DND-41 (cell line): ENCODE data around the gene NDUFA6.

Source experiments
- CTCF ChIP-seq: IDR thresholded peaks from 2 replicates; pipeline ENCODE4 v1.5.1; 2012; ENCODE audit warnings: borderline replicate concordance, low read length, moderate library complexity, mild to moderate bottlenecking; ENCODE audit not compliant: poor library complexity, severe bottlenecking; ENCODE audit errors: extremely low read depth
- EZH2 ChIP-seq: IDR thresholded peaks from 3 replicates; pipeline ENCODE4 v1.6.1; 2012; ENCODE audit warnings: borderline replicate concordance, low read depth, mild to moderate bottlenecking, moderate library complexity, low read length, inconsistent platforms; ENCODE audit not compliant: severe bottlenecking

- no peak for TF ChIP-seq CTCF
- no peak for TF ChIP-seq EZH2
Observed at GRCh38 chr22:42076764-42077485, 13.6 kb downstream of the NDUFA6 start.
